22Rv1 (cell line): ENCODE measurements around the gene SPTBN1.

Experiments
- CTCF ChIP-seq: fragments of 450-650 bp; IDR thresholded peaks from 2 replicates; pipeline ENCODE4 v1.5.1; 2017; ENCODE audit warnings: mild to moderate bottlenecking
- ZFX ChIP-seq: fragments of 450-650 bp; IDR thresholded peaks from 2 replicates; pipeline ENCODE4 v1.6.1; 2017; ENCODE audit warnings: antibody characterized with exemption, borderline replicate concordance

- TF ChIP-seq CTCF (no peak), ZFX (no peak)
Measured at GRCh38 chr2:54614819-54615218, 158.7 kb downstream of the SPTBN1 start.
